ENCODE data around the gene IL31RA. TPM values are rescaled to one million over a fixed set of nuclear protein-coding genes. Genes with fewer than 3 reads are reported as not detected.
A peak's percentile ranks its signal among the peaks of the same experiment; 100 is the strongest.

IL31RA gene
- total and polyA plus RNA-seq, 10 of the 15 experiments (the other 5 are each of a cell fraction or from before 2014, with no cell fraction given), result 0.03 to 0.31 (median 0.11) TPM; not detected in 2

GRCh38 chr5:55903121-55903701 lies 52.1 kb downstream of the IL31RA start:
- RAD21 ChIA-PET (ENCODE audit: unreplicated experiment), result interaction anchor here (0.5 to 3.8 kb wide), 15 partner anchors 9 to 297 kb away, joined by 3 to 24 read pairs (median 3); no protein-coding TSS in a partner anchor
- Histone ChIP-seq H3K4me2 (ENCODE audit: control insufficient read depth, insufficient read depth) (peak overlapping the region; percentile 79), H2AFZ (ENCODE audit: control insufficient read depth, low read depth, low read length) (peak overlapping the region; percentile 30; the same call in 1 of the 2 replicates), H3K4me1 (ENCODE audit: control insufficient read depth, insufficient read depth, low read length) (peaks cover 16% of the 10 kb centered on the region), H3K9ac (ENCODE audit: control insufficient read depth, insufficient read depth, low read length) (no peak overlapping the region; the same call in 1 of the 2 replicates), H3K36me3 (ENCODE audit: control insufficient read depth in 2 of 2, insufficient read depth in 2 of 2, low read length in 1 of 2) (no peaks in the 10 kb centered on the region), H3K79me2 (ENCODE audit: control insufficient read depth, insufficient read depth, low read length) (no peaks in the 10 kb centered on the region), H3K27me3 (replicated peaks in 1 of 2; ENCODE audit: control insufficient read depth in 2 of 2, insufficient read depth in 2 of 2, low read length in 1 of 2) (no peaks in the 10 kb centered on the region), H3K27ac (ENCODE audit: control insufficient read depth, insufficient read depth) (peak overlapping the region; percentile 40), H3K4me3 (peak overlapping the region; percentile 5; the same call in 1 of the 2 replicates), H3K9me3 (replicated peaks; ENCODE audit: control insufficient read depth, insufficient read depth, low read length) (no peaks in the 10 kb centered on the region), H4K20me1 (ENCODE audit: control insufficient read depth, insufficient read depth) (no peaks in the 10 kb centered on the region)
- POLR2A ChIA-PET, result interaction anchor here (1.2 to 1.7 kb wide), 3 partner anchors 9 to 20 kb away, joined by 4 to 13 read pairs (median 5); no protein-coding TSS in a partner anchor
- intact Hi-C loops (cut with micrococcal nuclease; ENCODE audit: unreplicated experiment), result loop anchor here (5.0 to 10.0 kb wide), 4 partner anchors 131 to 728 kb away; partner anchors contain the start of genes CDC20B and PLPP1
- ATAC-seq (peak; percentile 92), DNase-seq (ENCODE audit: low read depth, low spot score) (peak; percentile 70), FAIRE-seq (no peak)
- BruUV-seq (replicated peaks), result no TSS peak
- 24% methylated on average over 19 of the region's 19 CpGs for WGBS (ENCODE audit: insufficient coverage, insufficient replicate concordance, low lambda C conversion rate, missing lambda C conversion rate)
- CTCF ChIA-PET, result interaction anchor here (0.9 to 1.7 kb wide), 3 partner anchors 8 to 48 kb away, joined by 3 to 7 read pairs (median 4); no protein-coding TSS in a partner anchor
- SMC1A ChIA-PET (ENCODE audit: uncharacterized antibody, unreplicated experiment), result interaction anchor here (0.8 to 3.0 kb wide), 9 partner anchors 9 to 539 kb away, joined by 3 to 33 read pairs (median 4); no protein-coding TSS in a partner anchor
- in situ Hi-C loops (cut with MboI), result no loop called here
- peak; percentile 86 to 94 for TF ChIP-seq BHLHE40 (IDR thresholded peaks at IDR 0.05; ENCODE audit: borderline replicate concordance in 1 of 2, low read depth in 2 of 2, low read length in 1 of 2)
- TF ChIP-seq NBN (IDR thresholded peaks at IDR 0.05), result peak; percentile 77
- TF ChIP-seq, protein P1, sequence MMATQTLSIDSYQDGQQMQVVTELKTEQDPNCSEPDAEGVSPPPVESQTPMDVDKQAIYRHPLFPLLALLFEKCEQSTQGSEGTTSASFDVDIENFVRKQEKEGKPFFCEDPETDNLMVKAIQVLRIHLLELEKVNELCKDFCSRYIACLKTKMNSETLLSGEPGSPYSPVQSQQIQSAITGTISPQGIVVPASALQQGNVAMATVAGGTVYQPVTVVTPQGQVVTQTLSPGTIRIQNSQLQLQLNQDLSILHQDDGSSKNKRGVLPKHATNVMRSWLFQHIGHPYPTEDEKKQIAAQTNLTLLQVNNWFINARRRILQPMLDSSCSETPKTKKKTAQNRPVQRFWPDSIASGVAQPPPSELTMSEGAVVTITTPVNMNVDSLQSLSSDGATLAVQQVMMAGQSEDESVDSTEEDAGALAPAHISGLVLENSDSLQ (IDR thresholded peaks at IDR 0.05), result peak; percentile 59; the same call in 1 of the 2 replicates
- TF ChIP-seq, protein P2, sequence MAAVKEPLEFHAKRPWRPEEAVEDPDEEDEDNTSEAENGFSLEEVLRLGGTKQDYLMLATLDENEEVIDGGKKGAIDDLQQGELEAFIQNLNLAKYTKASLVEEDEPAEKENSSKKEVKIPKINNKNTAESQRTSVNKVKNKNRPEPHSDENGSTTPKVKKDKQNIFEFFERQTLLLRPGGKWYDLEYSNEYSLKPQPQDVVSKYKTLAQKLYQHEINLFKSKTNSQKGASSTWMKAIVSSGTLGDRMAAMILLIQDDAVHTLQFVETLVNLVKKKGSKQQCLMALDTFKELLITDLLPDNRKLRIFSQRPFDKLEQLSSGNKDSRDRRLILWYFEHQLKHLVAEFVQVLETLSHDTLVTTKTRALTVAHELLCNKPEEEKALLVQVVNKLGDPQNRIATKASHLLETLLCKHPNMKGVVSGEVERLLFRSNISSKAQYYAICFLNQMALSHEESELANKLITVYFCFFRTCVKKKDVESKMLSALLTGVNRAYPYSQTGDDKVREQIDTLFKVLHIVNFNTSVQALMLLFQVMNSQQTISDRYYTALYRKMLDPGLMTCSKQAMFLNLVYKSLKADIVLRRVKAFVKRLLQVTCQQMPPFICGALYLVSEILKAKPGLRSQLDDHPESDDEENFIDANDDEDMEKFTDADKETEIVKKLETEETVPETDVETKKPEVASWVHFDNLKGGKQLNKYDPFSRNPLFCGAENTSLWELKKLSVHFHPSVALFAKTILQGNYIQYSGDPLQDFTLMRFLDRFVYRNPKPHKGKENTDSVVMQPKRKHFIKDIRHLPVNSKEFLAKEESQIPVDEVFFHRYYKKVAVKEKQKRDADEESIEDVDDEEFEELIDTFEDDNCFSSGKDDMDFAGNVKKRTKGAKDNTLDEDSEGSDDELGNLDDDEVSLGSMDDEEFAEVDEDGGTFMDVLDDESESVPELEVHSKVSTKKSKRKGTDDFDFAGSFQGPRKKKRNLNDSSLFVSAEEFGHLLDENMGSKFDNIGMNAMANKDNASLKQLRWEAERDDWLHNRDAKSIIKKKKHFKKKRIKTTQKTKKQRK (IDR thresholded peaks at IDR 0.05; ENCODE audit: low read depth, low read length), result no peak
- TF ChIP-seq, protein P3, sequence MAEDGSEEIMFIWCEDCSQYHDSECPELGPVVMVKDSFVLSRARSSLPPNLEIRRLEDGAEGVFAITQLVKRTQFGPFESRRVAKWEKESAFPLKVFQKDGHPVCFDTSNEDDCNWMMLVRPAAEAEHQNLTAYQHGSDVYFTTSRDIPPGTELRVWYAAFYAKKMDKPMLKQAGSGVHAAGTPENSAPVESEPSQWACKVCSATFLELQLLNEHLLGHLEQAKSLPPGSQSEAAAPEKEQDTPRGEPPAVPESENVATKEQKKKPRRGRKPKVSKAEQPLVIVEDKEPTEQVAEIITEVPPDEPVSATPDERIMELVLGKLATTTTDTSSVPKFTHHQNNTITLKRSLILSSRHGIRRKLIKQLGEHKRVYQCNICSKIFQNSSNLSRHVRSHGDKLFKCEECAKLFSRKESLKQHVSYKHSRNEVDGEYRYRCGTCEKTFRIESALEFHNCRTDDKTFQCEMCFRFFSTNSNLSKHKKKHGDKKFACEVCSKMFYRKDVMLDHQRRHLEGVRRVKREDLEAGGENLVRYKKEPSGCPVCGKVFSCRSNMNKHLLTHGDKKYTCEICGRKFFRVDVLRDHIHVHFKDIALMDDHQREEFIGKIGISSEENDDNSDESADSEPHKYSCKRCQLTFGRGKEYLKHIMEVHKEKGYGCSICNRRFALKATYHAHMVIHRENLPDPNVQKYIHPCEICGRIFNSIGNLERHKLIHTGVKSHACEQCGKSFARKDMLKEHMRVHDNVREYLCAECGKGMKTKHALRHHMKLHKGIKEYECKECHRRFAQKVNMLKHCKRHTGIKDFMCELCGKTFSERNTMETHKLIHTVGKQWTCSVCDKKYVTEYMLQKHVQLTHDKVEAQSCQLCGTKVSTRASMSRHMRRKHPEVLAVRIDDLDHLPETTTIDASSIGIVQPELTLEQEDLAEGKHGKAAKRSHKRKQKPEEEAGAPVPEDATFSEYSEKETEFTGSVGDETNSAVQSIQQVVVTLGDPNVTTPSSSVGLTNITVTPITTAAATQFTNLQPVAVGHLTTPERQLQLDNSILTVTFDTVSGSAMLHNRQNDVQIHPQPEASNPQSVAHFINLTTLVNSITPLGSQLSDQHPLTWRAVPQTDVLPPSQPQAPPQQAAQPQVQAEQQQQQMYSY (CRISPR knock-in tag; IDR thresholded peaks at IDR 0.05), result no peak
- TF ChIP-seq, protein P4, sequence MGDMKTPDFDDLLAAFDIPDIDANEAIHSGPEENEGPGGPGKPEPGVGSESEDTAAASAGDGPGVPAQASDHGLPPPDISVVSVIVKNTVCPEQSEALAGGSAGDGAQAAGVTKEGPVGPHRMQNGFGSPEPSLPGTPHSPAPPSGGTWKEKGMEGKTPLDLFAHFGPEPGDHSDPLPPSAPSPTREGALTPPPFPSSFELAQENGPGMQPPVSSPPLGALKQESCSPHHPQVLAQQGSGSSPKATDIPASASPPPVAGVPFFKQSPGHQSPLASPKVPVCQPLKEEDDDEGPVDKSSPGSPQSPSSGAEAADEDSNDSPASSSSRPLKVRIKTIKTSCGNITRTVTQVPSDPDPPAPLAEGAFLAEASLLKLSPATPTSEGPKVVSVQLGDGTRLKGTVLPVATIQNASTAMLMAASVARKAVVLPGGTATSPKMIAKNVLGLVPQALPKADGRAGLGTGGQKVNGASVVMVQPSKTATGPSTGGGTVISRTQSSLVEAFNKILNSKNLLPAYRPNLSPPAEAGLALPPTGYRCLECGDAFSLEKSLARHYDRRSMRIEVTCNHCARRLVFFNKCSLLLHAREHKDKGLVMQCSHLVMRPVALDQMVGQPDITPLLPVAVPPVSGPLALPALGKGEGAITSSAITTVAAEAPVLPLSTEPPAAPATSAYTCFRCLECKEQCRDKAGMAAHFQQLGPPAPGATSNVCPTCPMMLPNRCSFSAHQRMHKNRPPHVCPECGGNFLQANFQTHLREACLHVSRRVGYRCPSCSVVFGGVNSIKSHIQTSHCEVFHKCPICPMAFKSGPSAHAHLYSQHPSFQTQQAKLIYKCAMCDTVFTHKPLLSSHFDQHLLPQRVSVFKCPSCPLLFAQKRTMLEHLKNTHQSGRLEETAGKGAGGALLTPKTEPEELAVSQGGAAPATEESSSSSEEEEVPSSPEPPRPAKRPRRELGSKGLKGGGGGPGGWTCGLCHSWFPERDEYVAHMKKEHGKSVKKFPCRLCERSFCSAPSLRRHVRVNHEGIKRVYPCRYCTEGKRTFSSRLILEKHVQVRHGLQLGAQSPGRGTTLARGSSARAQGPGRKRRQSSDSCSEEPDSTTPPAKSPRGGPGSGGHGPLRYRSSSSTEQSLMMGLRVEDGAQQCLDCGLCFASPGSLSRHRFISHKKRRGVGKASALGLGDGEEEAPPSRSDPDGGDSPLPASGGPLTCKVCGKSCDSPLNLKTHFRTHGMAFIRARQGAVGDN (IDR thresholded peaks at IDR 0.05), result peak; percentile 36

Data from GM12878 (cell line).